Right lobe of liver (tissue), 6 donors: ENCODE results near the gene CYP27C1. TPM values are rescaled to one million over a fixed set of nuclear protein-coding genes. Genes with fewer than 3 reads are reported as not detected.

Experiments
- ATAC-seq, 4 donors: fragments of 200-7000 bp; cut with Tn5 transposase; one replicate each; pipeline ENCODE4 v1.9.1; 2020; ENCODE audit warnings: mild to moderate bottlenecking in 4 of 4, moderate library complexity in 4 of 4
- DNase-seq, 3 donors: peaks; one replicate each; pipeline ENCODE4 v3.0.0-alpha.2; 2020
- H3K27ac ChIP-seq, 3 donors: fragments of 200-600 bp; one replicate each; pipeline ENCODE4 v1.8.0; 2022
- H3K27me3 ChIP-seq, 2 donors: fragments of 200-600 bp; one replicate each; pipeline ENCODE4 v1.8.0; 2022
- H3K36me3 ChIP-seq, 4 donors: fragments of 200-600 bp; sonication (generic) in 1 of 4; one replicate each; pipeline versions ENCODE4 v1.5.1 to v1.8.0; 2017 to 2022; ENCODE audit warnings: control low read depth in 1 of 4
- H3K4me1 ChIP-seq, 4 donors: fragments of 200-600 bp; sonication (generic) in 1 of 4; one replicate each; pipeline versions ENCODE4 v1.5.1 to v1.8.0; 2017 to 2022; ENCODE audit warnings: control low read depth in 1 of 4
- H3K4me3 ChIP-seq, 3 donors: fragments of 200-600 bp; one replicate each; pipeline ENCODE4 v1.8.0; 2022
- H3K9me3 ChIP-seq, 4 donors: fragments of 200-600 bp; sonication (generic) in 1 of 4; one replicate each; pipeline versions ENCODE4 v1.5.1 to v1.8.0; 2017 to 2022; ENCODE audit warnings: control low read depth in 1 of 4
- POLR2A ChIP-seq: fragments of 450-650 bp; IDR thresholded peaks from one replicate; pipeline ENCODE4 v1.6.1; 2017; ENCODE audit warnings: antibody characterized with exemption, mild to moderate bottlenecking
- whole genome bisulfite sequencing: methylation state at CpG from one replicate; pipeline ENCODE4 v1.1.6; 2018; ENCODE audit warnings: low coverage, low lambda C conversion rate; ENCODE audit not compliant: insufficient coverage; ENCODE audit errors: missing lambda C conversion rate; 5-methylcytosine and 5-hydroxymethylcytosine counted together
- intact Hi-C, 2 donors: fragments of 100-400 bp; cut with DNase I; formaldehyde crosslinking; loops; one replicate each; pipeline versions ENCODE4 v1.11.2 to v1.14.1; 2022
- total RNA-seq, 6 experiments: library from RNA; depleted of rRNA in 2 of 6; stranded (reverse); fragments of >200 nt in 2 of 6; fragmentation: NEBNext Ultra II Directional in 3 of 6; extraction: Animal tissue kit (Norgen Biotek cat#: 25700) in 3 of 6; gene quantifications; one replicate each; pipeline versions ENCODE4 v1.1.0 to v1.2.4, GENCODE V29; 2016 to 2023
- TF ChIP-seq, protein P1 (sequence below), 4 donors: fragments of 200-600 bp in 3 of 4; fragments of 450-650 bp in 1 of 4; IDR thresholded peaks; one replicate each; pipeline versions ENCODE4 v1.5.1 to v1.8.0; 2016 to 2022; ENCODE audit warnings: antibody characterized with exemption in 4 of 4, mild to moderate bottlenecking in 2 of 4
- donor health status: DM: no; HTN: yes; CAD: no.
- donor health status: DM: no; HTN: no; CAD: no.
- donor health status: DM: no; HTN: no; CAD: no.
- donor health status: DM: no; HTN: yes; CAD: no.
- donor health status: DM: no; HTN: yes; CAD: no.

The CYP27C1 gene
- total RNA-seq, 6 experiments from 2014 or later = 0.05 TPM; not detected in 5

DNA sequence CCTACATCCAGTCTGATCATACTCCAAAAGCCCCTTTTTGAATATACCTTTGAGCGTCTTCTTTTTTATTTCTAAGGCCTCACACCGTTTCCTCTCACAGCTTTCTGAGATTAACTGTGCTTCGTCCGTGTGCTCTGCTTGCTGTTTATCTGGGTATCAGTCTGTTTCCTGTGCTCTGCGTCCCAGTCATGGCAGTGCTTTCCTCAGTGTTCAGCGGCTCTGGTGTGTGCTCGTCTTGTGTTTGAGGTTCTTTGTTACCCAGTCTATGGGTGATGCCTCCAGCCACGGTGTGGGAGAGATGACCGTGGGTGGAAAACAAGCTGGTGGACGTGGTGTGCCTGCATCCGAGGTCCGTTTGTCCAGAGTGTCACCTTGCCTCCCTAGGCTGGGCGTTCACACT is 79.6 kb downstream of the CYP27C1 start:
- Histone ChIP-seq H3K9me3 (no peaks in the 10 kb centered on the region), H3K36me3 (no peaks in the 10 kb centered on the region), H3K27ac (no peak overlapping the region), H3K4me1 (no peaks in the 10 kb centered on the region), H3K27me3 (no peaks in the 10 kb centered on the region), H3K4me3 (no peak overlapping the region)
- no peak for ATAC-seq
- intact Hi-C loops = no loop called here
- TF ChIP-seq, protein P1, sequence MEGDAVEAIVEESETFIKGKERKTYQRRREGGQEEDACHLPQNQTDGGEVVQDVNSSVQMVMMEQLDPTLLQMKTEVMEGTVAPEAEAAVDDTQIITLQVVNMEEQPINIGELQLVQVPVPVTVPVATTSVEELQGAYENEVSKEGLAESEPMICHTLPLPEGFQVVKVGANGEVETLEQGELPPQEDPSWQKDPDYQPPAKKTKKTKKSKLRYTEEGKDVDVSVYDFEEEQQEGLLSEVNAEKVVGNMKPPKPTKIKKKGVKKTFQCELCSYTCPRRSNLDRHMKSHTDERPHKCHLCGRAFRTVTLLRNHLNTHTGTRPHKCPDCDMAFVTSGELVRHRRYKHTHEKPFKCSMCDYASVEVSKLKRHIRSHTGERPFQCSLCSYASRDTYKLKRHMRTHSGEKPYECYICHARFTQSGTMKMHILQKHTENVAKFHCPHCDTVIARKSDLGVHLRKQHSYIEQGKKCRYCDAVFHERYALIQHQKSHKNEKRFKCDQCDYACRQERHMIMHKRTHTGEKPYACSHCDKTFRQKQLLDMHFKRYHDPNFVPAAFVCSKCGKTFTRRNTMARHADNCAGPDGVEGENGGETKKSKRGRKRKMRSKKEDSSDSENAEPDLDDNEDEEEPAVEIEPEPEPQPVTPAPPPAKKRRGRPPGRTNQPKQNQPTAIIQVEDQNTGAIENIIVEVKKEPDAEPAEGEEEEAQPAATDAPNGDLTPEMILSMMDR (IDR thresholded peaks at IDR 0.05) = no peak
- no peak for DNase-seq
- WGBS = 64% methylated on average over 12 of the region's 13 CpGs

DNA sequence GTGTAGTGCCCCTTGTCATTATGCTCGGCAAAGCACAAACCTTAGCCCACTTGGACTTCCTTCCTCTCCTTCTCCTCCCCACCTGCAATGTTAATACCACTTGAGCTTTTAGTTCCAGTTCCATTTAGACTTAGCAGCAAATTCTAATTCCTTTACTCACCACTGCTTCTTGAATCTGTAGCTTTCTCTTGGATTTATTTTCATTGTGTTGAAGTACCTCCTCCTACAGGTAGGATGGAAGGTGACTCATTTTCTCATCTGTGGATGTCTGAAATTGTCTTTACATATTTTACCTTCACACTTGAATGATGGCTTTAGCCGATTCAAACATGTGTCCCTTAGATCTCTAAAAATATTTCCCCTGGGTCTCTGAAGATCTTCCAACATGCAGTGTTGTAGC is 80.3 kb downstream of the CYP27C1 start:
- no peak for ATAC-seq

GRCh38 chr2:127138281-127138680 is 81.8 kb downstream of the CYP27C1 start:
- 95% methylated on average over 4 of the region's 12 CpGs for WGBS
- DNase-seq (no peak), ATAC-seq (no peak)
- Histone ChIP-seq H3K4me3 (no peak overlapping the region), H3K9me3 (no peaks in the 10 kb centered on the region), H3K27me3 (no peaks in the 10 kb centered on the region), H3K4me1 (no peaks in the 10 kb centered on the region), H3K36me3 (no peaks in the 10 kb centered on the region), H3K27ac (no peak overlapping the region)
- intact Hi-C loops = no loop called here
- TF ChIP-seq, protein P1 (IDR thresholded peaks at IDR 0.05) = no peak
- no peak for TF ChIP-seq POLR2A

More for the DNA sequence above, 80.3 kb downstream of the CYP27C1 start:
- no peak overlapping the region for H3K27ac ChIP-seq
- intact Hi-C loops = no loop called here
- H3K36me3 ChIP-seq = no peaks in the 10 kb centered on the region
- no peaks in the 10 kb centered on the region for H3K9me3 ChIP-seq
- no peaks in the 10 kb centered on the region for H3K4me1 ChIP-seq
- no peak for DNase-seq
- no peak for TF ChIP-seq POLR2A
- TF ChIP-seq, protein P1 (IDR thresholded peaks at IDR 0.05) = no peak
- no peak overlapping the region for H3K4me3 ChIP-seq
- H3K27me3 ChIP-seq = no peaks in the 10 kb centered on the region
- WGBS = 64% methylated on average over 2 of the region's 2 CpGs

- no peak overlapping the region for H3K27ac ChIP-seq
- H3K36me3 ChIP-seq = no peaks in the 10 kb centered on the region
- H3K9me3 ChIP-seq = no peaks in the 10 kb centered on the region
- intact Hi-C loops = no loop called here
- H3K4me3 ChIP-seq = no peak overlapping the region
- TF ChIP-seq, protein P1 (IDR thresholded peaks at IDR 0.05) = no peak
- no peak for TF ChIP-seq POLR2A
- DNase-seq (no peak), ATAC-seq (no peak)
- H3K4me1 ChIP-seq = no peaks in the 10 kb centered on the region
- H3K27me3 ChIP-seq = no peaks in the 10 kb centered on the region
- 80% methylated on average over 1 of the region's 15 CpGs for WGBS
Observed at GRCh38 chr2:127137741-127138140, 82.4 kb downstream of the CYP27C1 start.

GRCh38 chr2:127137225-127137624 is 82.9 kb downstream of the CYP27C1 start:
- H3K9me3 ChIP-seq = no peaks in the 10 kb centered on the region
- no peak for TF ChIP-seq POLR2A
- TF ChIP-seq, protein P1 (IDR thresholded peaks at IDR 0.05) = no peak
- no peaks in the 10 kb centered on the region for H3K4me1 ChIP-seq
- WGBS = 87% methylated on average over 4 of the region's 12 CpGs
- no peak overlapping the region for H3K27ac ChIP-seq
- H3K4me3 ChIP-seq = no peak overlapping the region
- H3K27me3 ChIP-seq = no peaks in the 10 kb centered on the region
- H3K36me3 ChIP-seq = no peaks in the 10 kb centered on the region
- DNase-seq = no peak
- intact Hi-C loops = no loop called here
- ATAC-seq = no peak
